T-helper 2 cell (primary cell): Measurements from ENCODE around the gene TNNI3K.

Source experiments
- DNase-seq, 5 experiments: peaks; one replicate each; pipeline versions ENCODE4 v3.0.0 to v3.0.0-alpha.2; 2012 to 2022

The TNNI3K gene

GRCh38 chr1:74504933-74505512, 269.8 kb downstream of the TNNI3K start:
- no peak for DNase-seq

- DNase-seq = no peak
These were observed 270.9 kb downstream of the TNNI3K start for GRCh38 chr1:74505928-74506710.

DNA sequence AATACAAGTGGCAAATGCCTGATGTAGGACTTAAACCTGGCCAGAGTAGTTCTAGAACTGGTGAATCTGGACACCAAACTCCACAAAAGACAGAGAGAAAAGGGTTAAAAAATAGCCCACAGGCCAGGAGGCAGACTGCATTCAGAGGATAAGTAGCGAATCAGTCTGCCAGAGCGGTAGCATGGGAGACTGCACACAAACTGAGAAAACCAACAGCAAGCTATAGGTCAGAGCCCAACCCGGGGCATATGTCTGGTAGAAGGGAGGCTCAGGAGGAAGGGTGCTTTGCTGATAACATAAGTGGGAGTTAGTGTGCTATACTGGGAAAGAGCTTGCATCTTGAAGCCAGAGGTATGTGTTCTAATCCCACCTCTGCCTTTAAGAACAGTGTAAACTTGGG, 273.3 kb downstream of the TNNI3K start:
- no peak for DNase-seq

DNA sequence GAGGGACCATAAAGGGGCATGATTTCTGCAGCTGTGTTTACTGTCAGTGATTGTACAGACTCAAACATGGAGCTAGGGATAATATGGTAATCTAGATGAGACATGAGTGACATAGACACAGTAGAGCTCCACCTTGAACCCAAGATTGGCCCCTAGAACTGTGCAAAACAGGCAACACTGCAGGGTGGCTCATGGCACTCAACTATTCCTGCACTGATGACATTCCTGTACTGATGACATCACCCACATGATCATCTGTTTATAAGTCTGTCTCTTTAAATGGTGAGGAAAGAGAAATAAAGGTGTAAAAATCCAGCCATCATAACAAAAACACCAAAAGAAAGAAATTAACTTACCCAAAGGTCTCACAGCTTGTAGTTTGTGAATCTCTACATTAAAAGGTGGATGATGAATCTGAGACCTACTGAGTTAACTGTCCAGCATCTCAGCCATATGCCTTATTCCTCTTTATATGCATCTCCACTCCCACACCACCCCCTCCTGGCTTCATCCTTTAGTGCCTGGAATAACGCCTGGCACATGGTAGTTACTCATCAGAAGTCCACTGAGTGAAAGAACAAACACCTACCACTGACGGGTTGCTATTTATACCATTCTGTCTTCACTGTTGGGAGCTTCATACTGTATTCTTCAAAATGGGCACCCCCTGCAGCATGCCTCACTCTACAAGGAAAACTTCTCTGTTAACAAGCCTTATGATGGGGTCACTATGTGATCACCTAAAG, 277.2 kb downstream of the TNNI3K start, which contains the start of gene LRRC53:
LRRC53 (minus strand) TSS at position 442 of the 746 bp plus-strand sequence. CDS start 29,262 bp downstream, outside the sequence.
- DNase-seq = no peak

GRCh38 chr1:74513411-74514300, 278.5 kb downstream of the TNNI3K start:
- DNase-seq = no peak

DNA sequence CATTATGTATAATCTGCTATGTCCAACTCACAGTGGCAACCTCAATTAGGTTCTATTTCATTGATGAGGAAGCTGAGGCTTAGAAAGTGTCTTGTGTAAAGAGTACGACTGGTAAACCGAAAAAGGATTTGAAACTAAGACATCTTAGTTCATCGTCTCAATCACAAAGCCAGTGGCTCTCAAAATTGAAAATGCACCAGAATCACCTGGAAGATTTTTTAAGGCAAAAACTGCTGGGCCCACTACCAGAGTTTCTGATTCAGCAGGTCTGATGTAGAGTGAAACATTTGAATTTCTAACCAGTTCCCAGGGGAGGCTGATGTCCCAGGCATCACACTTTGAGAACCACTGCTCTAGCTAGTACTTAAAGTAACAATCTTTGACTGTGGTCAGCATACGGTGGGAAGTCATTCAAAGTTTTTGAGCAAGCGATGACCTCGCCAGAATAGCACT, 282.4 kb downstream of the TNNI3K start:
- DNase-seq = no peak

DNA sequence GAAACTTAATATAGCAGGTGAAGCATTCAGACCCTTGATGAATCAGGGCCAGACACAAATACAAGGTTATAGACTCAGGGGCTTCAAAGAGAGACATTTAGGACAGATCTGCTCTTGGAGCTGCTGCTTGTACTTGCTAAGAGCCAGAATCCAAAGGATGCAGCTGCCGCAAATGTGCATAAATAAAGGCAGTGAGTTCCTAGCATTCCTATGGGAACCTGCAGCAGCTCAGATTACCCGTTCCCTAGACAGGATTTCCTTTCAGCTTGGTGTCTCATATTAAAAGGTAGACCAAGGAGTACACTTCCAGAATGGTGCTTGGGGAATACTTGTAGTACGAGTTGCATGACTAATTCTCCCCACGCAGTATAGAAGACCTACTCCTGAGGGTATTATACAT, 287.0 kb downstream of the TNNI3K start:
- no peak for DNase-seq

GRCh38 chr1:74523873-74524480, 288.8 kb downstream of the TNNI3K start:
- no peak for DNase-seq

- no peak for DNase-seq
These were observed 291.5 kb downstream of the TNNI3K start for GRCh38 chr1:74526708-74527107.

- DNase-seq = no peak
These were observed 292.9 kb downstream of the TNNI3K start for GRCh38 chr1:74528123-74528522.

DNA sequence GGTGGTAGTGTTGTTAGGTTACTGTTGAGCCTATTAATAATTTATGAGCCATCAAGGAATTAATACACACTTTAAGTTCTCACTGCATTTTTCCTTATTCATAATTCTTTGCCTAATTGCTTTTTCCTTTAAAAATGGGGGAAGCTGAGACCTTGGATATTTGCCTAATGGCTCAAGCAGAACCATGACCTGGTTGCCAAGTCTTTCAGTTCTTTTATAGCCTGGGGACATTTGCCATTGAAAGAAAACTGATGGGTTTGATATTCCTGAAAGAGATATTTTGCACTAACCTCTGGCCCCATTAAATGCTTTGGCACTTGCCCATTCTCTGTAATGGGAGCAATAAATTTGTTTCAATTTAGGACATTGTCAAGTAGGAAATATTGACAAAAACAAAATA, 295.7 kb downstream of the TNNI3K start:
- no peak for DNase-seq

DNA sequence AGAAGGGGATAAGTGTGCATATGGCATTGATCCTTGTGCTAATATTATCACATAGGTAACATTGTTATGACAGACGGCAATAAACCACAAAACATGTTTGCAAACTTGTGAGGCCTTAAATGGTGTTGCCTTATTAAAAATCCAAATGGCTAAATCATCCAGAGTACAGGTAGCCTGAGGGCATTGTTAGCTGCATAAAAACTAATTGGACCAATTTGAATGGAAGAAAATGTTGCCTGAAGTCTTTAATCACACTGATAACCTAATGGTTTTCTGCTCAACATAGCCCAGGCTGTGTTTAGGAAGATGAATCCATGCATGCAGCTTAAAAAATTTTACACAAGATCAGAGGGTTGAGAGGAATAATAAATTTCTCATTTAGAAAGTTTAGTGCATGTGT, 296.6 kb downstream of the TNNI3K start:
- no peak for DNase-seq

GRCh38 chr1:74534241-74534640, 299.1 kb downstream of the TNNI3K start:
- DNase-seq = no peak

DNA sequence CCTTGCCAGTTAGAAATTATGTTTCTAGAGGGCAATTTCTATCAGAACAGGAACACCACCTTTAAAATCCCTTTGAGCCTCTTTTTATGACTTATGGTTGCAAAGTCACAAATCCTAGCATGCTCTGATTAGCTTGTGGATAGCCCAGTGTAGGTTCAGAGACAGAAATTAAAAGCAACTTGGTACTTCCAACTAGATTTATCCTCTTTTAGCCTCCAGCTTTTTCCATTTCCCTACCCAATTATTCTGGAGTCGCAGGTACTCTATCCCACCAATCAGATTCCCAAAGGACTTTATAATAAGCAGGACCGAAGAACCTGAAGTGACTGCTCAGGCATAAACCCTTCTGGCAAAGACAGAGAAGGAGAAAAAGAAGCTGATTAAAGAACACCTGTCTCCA, 310.6 kb downstream of the TNNI3K start:
- DNase-seq = no peak

GRCh38 chr1:74548961-74549750, 314.0 kb downstream of the TNNI3K start:
- DNase-seq = no peak

DNA sequence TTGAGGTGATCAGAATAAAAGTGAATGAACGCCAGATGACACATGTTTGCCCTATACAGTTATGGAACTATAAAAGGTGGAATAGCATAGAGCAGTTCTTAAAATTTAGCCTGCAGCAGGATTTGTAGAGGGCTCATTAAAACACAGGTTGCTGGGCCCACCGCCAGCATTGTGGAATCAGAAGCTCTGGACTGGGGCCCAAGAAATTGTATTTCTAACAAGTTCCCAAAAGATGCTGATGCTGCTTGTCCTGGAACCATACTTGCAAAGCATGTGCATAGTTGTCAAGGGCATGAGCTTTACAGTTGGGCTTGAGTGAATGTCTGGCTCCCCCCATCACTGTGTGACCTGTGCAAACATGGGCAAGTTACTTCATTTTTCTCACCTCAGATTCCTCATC, 314.7 kb downstream of the TNNI3K start:
- DNase-seq = no peak

GRCh38 chr1:74570797-74571492, 335.8 kb downstream of the TNNI3K start:
- no peak for DNase-seq

DNA sequence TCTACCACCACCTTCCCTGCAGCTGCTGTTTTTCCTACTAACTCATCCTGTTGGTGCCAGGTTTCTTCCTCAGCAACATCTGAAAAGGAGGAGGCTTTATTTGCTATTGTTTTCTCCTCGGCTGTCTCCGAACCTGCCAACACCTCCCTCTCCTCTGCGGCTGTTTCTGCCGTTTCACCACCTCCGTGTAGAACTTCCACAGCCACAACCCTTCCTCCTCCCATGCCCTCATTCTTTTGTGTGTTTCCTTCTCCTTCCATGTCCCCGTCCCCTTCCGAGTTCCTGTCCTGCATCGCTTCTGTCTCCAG, 336.3 kb downstream of the TNNI3K start:
- DNase-seq = no peak

DNA sequence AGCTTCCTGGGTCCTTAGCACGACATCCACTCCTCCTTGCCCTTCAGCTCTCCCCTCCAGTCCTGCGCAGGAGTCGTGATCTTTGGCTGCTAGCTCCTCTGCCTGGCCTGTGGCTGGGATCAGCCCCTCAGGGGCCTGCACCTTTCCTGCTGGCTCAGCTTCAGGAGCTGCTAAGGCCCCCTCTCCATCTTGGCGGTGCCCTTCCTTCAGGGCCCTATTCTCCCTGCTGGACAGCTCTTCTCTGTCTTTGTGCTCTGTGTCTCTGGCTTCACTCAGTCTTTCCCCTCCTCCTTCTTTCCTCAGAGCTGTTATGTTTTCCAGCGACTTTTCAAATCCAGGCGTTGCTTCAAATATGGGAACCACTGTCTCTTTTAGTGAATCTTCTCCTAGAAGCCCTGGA, 336.7 kb downstream of the TNNI3K start:
- DNase-seq = no peak

GRCh38 chr1:74578101-74578500, 342.9 kb downstream of the TNNI3K start:
- no peak for DNase-seq

- peak in 1 of 5 experiments; percentile 19 for DNase-seq
These were observed 344.2 kb downstream of the TNNI3K start for GRCh38 chr1:74579425-74579824.
